HEK293 (cell line): ENCODE data around the gene ASPRV1.

ENCODE experiments used
- CTCF ChIP-seq: fragments of 450-650 bp; formaldehyde crosslinking; IDR thresholded peaks from 2 replicates; pipeline ENCODE4 v1.5.1; 2016; ENCODE audit warnings: missing biosample characterization, missing genetic modification characterization
- ZBTB20 ChIP-seq: fragments of 450-650 bp; formaldehyde crosslinking; IDR thresholded peaks from 2 replicates; pipeline ENCODE4 v1.5.1; 2016; ENCODE audit warnings: missing biosample characterization, missing genetic modification characterization
- ZBTB44 ChIP-seq: fragments of 450-650 bp; IDR thresholded peaks from 2 replicates; pipeline ENCODE4 v1.5.1; 2018; ENCODE audit warnings: missing biosample characterization, mild to moderate bottlenecking, missing genetic modification characterization
- ZNF146 ChIP-seq: fragments of 450-650 bp; formaldehyde crosslinking; IDR thresholded peaks from 2 replicates; pipeline ENCODE4 v1.5.1; 2016; ENCODE audit warnings: missing biosample characterization, missing genetic modification characterization
- ZNF174 ChIP-seq: fragments of 450-650 bp; formaldehyde crosslinking; IDR thresholded peaks from 2 replicates; pipeline ENCODE4 v1.5.0; 2017; ENCODE audit warnings: missing biosample characterization, mild to moderate bottlenecking, missing genetic modification characterization
- ZNF184 ChIP-seq: fragments of 450-650 bp; IDR thresholded peaks from 2 replicates; pipeline ENCODE4 v1.5.1; 2018; ENCODE audit warnings: missing biosample characterization, mild to moderate bottlenecking, missing genetic modification characterization
- ZNF544 ChIP-seq: fragments of 450-650 bp; formaldehyde crosslinking; IDR thresholded peaks from 2 replicates; pipeline ENCODE4 v1.5.0; 2017; ENCODE audit warnings: missing biosample characterization, missing genetic modification characterization
- ZNF629 ChIP-seq: fragments of 450-650 bp; formaldehyde crosslinking; IDR thresholded peaks from 2 replicates; pipeline ENCODE4 v1.5.1; 2017; ENCODE audit warnings: missing biosample characterization, missing genetic modification characterization
- ZNF660 ChIP-seq: fragments of 450-650 bp; IDR thresholded peaks from 2 replicates; pipeline ENCODE4 v1.5.1; 2018; ENCODE audit warnings: missing biosample characterization, mild to moderate bottlenecking, missing genetic modification characterization
- TF ChIP-seq, protein P1 (sequence below): fragments of 450-650 bp; formaldehyde crosslinking; IDR thresholded peaks from 2 replicates; pipeline ENCODE4 v1.5.1; 2016; ENCODE audit warnings: missing biosample characterization, missing genetic modification characterization
- TF ChIP-seq, protein P2 (sequence below): fragments of 450-650 bp; formaldehyde crosslinking; IDR thresholded peaks from 2 replicates; pipeline ENCODE4 v1.5.1; 2016; ENCODE audit warnings: missing biosample characterization, missing genetic modification characterization

GRCh38 chr2:69966496-69966895 lies 5.1 kb upstream of the ASPRV1 start:
- TF ChIP-seq ZNF544 (tag by site-specific recombination) (no peak), ZNF184 (tag by site-specific recombination) (no peak), ZNF629 (tag by site-specific recombination) (no peak), ZNF146 (no peak), CTCF (tag by site-specific recombination) (no peak), ZBTB44 (tag by site-specific recombination) (no peak), ZNF174 (tag by site-specific recombination) (no peak), ZBTB20 (tag by site-specific recombination) (no peak), ZNF660 (tag by site-specific recombination) (no peak)
- TF ChIP-seq, protein P1, sequence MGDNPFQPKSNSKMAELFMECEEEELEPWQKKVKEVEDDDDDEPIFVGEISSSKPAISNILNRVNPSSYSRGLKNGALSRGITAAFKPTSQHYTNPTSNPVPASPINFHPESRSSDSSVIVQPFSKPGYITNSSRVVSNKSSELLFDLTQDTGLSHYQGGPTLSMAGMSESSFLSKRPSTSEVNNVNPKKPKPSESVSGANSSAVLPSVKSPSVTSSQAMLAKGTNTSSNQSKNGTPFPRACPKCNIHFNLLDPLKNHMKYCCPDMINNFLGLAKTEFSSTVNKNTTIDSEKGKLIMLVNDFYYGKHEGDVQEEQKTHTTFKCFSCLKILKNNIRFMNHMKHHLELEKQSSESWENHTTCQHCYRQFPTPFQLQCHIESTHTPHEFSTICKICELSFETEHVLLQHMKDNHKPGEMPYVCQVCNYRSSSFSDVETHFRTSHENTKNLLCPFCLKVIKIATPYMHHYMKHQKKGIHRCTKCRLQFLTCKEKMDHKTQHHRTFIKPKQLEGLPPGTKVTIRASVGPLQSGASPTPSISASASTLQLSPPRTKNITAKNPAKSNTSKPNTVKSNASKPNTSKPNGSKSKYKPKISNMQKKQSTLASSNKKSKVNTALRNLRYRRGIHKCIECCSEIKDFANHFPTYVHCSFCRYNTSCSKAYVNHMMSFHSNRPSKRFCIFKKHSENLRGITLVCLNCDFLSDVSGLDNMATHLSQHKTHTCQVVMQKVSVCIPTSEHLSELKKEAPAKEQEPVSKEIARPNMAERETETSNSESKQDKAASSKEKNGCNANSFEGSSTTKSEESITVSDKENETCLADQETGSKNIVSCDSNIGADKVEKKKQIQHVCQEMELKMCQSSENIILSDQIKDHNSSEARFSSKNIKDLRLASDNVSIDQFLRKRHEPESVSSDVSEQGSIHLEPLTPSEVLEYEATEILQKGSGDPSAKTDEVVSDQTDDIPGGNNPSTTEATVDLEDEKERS: no peak
- TF ChIP-seq, protein P2, sequence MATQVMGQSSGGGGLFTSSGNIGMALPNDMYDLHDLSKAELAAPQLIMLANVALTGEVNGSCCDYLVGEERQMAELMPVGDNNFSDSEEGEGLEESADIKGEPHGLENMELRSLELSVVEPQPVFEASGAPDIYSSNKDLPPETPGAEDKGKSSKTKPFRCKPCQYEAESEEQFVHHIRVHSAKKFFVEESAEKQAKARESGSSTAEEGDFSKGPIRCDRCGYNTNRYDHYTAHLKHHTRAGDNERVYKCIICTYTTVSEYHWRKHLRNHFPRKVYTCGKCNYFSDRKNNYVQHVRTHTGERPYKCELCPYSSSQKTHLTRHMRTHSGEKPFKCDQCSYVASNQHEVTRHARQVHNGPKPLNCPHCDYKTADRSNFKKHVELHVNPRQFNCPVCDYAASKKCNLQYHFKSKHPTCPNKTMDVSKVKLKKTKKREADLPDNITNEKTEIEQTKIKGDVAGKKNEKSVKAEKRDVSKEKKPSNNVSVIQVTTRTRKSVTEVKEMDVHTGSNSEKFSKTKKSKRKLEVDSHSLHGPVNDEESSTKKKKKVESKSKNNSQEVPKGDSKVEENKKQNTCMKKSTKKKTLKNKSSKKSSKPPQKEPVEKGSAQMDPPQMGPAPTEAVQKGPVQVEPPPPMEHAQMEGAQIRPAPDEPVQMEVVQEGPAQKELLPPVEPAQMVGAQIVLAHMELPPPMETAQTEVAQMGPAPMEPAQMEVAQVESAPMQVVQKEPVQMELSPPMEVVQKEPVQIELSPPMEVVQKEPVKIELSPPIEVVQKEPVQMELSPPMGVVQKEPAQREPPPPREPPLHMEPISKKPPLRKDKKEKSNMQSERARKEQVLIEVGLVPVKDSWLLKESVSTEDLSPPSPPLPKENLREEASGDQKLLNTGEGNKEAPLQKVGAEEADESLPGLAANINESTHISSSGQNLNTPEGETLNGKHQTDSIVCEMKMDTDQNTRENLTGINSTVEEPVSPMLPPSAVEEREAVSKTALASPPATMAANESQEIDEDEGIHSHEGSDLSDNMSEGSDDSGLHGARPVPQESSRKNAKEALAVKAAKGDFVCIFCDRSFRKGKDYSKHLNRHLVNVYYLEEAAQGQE (tag by site-specific recombination): no peak
